HCT116 (cell line): ENCODE results near the gene GLYATL3. TPM values are rescaled to one million over a fixed set of nuclear protein-coding genes. Genes with fewer than 3 reads are reported as not detected.

ENCODE experiments used
- ATAC-seq: fragments of 200-7000 bp; cut with Tn5 transposase; 2 replicates; pipeline ENCODE4 v1.9.1; 2020; ENCODE audit warnings: mild to moderate bottlenecking, moderate library complexity
- BruUV-seq: library from RNA; stranded (reverse); fragments of 400-500 nt; replicated peaks from 2 replicates; lab custom pipeline; 2021; lab: Mats Ljungman, UMichigan
- CTCF ChIA-PET: fragments of 300-600 bp; sonication (Branson Sonifier 250); formaldehyde crosslinking; loops from one replicate; lab custom pipeline; 2021; ENCODE audit warnings: antibody characterized with exemption; lab: Charles Lee
- POLR2A ChIA-PET: fragments of 300-600, 350-600 bp; sonication (Branson Sonifier 250); formaldehyde crosslinking; loops from one replicate; lab custom pipeline; 2021; ENCODE audit warnings: antibody characterized with exemption; lab: Charles Lee
- RAD21 ChIA-PET, 2 experiments: fragments of 300-600 bp; sonication (Branson Sonifier 250); formaldehyde crosslinking; loops; one replicate each; lab custom pipeline; 2023; ENCODE audit warnings: low total read pairs in 2 of 2; ENCODE audit not compliant: uncharacterized antibody in 2 of 2, unreplicated experiment in 2 of 2, low non-redundant PET in 1 of 2; lab: Charles Lee
- DNase-seq: peaks from one replicate; pipeline ENCODE4 v3.0.0-alpha.2; 2010; ENCODE audit warnings: low read depth, low spot score
- H2AFZ ChIP-seq: fragments of 200-600 bp; shearing (Covaris generic), sonication (generic); 2 replicates; pipeline ENCODE4 v1.6.1; 2017; ENCODE audit warnings: low read depth, mixed run types, mixed read lengths, antibody characterized with exemption, low read length; ENCODE audit not compliant: poor library complexity, severe bottlenecking
- H3K27ac ChIP-seq: 2 replicates; pipeline ENCODE4 v1.5.1; 2012; ENCODE audit warnings: low read depth, low read length
- H3K27me3 ChIP-seq: fragments of 200-600 bp; sonication (generic); 2 replicates; pipeline ENCODE4 v1.6.1; 2016; ENCODE audit warnings: mixed run types, low read length, mixed read lengths; ENCODE audit not compliant: insufficient read depth
- H3K36me3 ChIP-seq, 2 experiments: fragments of 200-500 bp in 1 of 2; fragments of 200-600 bp in 1 of 2; sonication (Bioruptor generic) in 1 of 2; sonication (generic) in 1 of 2; 2 replicates each; pipeline versions ENCODE4 v1.5.1 to v1.6.1; 2014 to 2016; ENCODE audit warnings: low read length in 2 of 2, inconsistent platforms in 1 of 2, mixed read lengths in 1 of 2, mixed run types in 1 of 2; ENCODE audit not compliant: insufficient read depth in 2 of 2, control insufficient read depth in 1 of 2
- H3K4me1 ChIP-seq, 2 experiments: fragments of 200-600 bp in 1 of 2; sonication (generic) in 1 of 2; 2 replicates each; pipeline versions ENCODE4 v1.5.1 to v1.6.1; 2012 to 2017; ENCODE audit warnings: low read length in 2 of 2, inconsistent platforms in 1 of 2, mild to moderate bottlenecking in 1 of 2, mixed read lengths in 1 of 2, mixed run types in 1 of 2, moderate library complexity in 1 of 2; ENCODE audit not compliant: insufficient read depth in 2 of 2, control insufficient read depth in 1 of 2
- H3K4me2 ChIP-seq: fragments of 200-600 bp; sonication (generic); 2 replicates; pipeline ENCODE4 v1.6.1; 2017; ENCODE audit warnings: mixed run types, low read length, mixed read lengths
- H3K4me3 ChIP-seq, 2 experiments: fragments of 200-600 bp in 1 of 2; sonication (generic) in 1 of 2; replicated peaks in 1 of 2; 2 replicates each; pipeline ENCODE4 v1.5.1; 2011 to 2016; ENCODE audit warnings: low read length in 2 of 2, control low read depth in 1 of 2, low read depth in 1 of 2, mild to moderate bottlenecking in 1 of 2, mixed read lengths in 1 of 2, mixed run types in 1 of 2
- H3K79me2 ChIP-seq: fragments of 200-600 bp; sonication (generic); 2 replicates; pipeline ENCODE4 v1.6.1; 2017; ENCODE audit warnings: mild to moderate bottlenecking, mixed run types, low read length, moderate library complexity, mixed read lengths; ENCODE audit not compliant: insufficient read depth
- H3K9ac ChIP-seq: fragments of 200-600 bp; sonication (generic); 2 replicates; pipeline ENCODE4 v1.6.1; 2016; ENCODE audit warnings: low read length, mixed read lengths
- H3K9me2 ChIP-seq: fragments of 200-600 bp; sonication (generic), shearing (Covaris generic); 2 replicates; pipeline ENCODE4 v1.6.1; 2017; ENCODE audit warnings: mixed run types, mild to moderate bottlenecking, moderate library complexity; ENCODE audit not compliant: insufficient read depth
- H3K9me3 ChIP-seq, 2 experiments: fragments of 200-500 bp in 1 of 2; fragments of 200-600 bp in 1 of 2; sonication (Bioruptor generic) in 1 of 2; sonication (generic) in 1 of 2; 2 replicates each; pipeline ENCODE4 v1.6.1; 2014 to 2017; ENCODE audit warnings: low read length in 2 of 2, mixed read lengths in 2 of 2, inconsistent platforms in 1 of 2, low read depth in 1 of 2, mild to moderate bottlenecking in 1 of 2, mixed run types in 1 of 2, moderate library complexity in 1 of 2; ENCODE audit not compliant: control insufficient read depth in 1 of 2, insufficient read depth in 1 of 2
- H4K20me1 ChIP-seq: fragments of 200-600 bp; sonication (generic), shearing (Covaris generic); 2 replicates; pipeline ENCODE4 v1.6.1; 2017; ENCODE audit warnings: mixed run types, mild to moderate bottlenecking, moderate library complexity; ENCODE audit not compliant: insufficient read depth
- ATF3 ChIP-seq: IDR thresholded peaks from 2 replicates; pipeline ENCODE4 v1.6.1; 2012
- CBX3 ChIP-seq: IDR thresholded peaks from 2 replicates; pipeline ENCODE4 v1.6.1; 2012; ENCODE audit warnings: low read depth
- CEBPB ChIP-seq: IDR thresholded peaks from 2 replicates; pipeline ENCODE4 v1.6.1; 2012; ENCODE audit warnings: low read depth
- CTCF ChIP-seq, 3 experiments: fragments of 200-600 bp in 1 of 3; sonication (generic) in 1 of 3; IDR thresholded peaks in 2 of 3; conservative IDR thresholded peaks in 1 of 3; 2 replicates each; pipeline ENCODE4 v1.5.1; 2012 to 2017; ENCODE audit warnings: low read depth in 2 of 3, low read length in 2 of 3, antibody characterized with exemption in 1 of 3, borderline replicate concordance in 1 of 3, control low read depth in 1 of 3, mild to moderate bottlenecking in 1 of 3, mixed read lengths in 1 of 3, mixed run types in 1 of 3, moderate library complexity in 1 of 3; ENCODE audit not compliant: insufficient read depth in 1 of 3
- EGR1 ChIP-seq: IDR thresholded peaks from 2 replicates; pipeline ENCODE4 v1.6.1; 2012; ENCODE audit warnings: low read depth
- ELF1 ChIP-seq: IDR thresholded peaks from 2 replicates; pipeline ENCODE4 v1.6.1; 2012; ENCODE audit warnings: low read depth, borderline replicate concordance
- EZH2 ChIP-seq: fragments of 200-600 bp; sonication (generic); IDR thresholded peaks from 2 replicates; pipeline ENCODE4 v1.6.1; 2017; ENCODE audit warnings: antibody characterized with exemption, mixed run types
- FOSL1 ChIP-seq: IDR thresholded peaks from 2 replicates; pipeline ENCODE4 v1.6.1; 2012; ENCODE audit warnings: low read depth
- JUND ChIP-seq: IDR thresholded peaks from 2 replicates; pipeline ENCODE4 v1.6.1; 2012
- MAX ChIP-seq: IDR thresholded peaks from 2 replicates; pipeline ENCODE4 v1.6.1; 2012
- POLR2A ChIP-seq: IDR thresholded peaks from 2 replicates; pipeline ENCODE4 v1.7.0; 2011; ENCODE audit warnings: borderline replicate concordance; ENCODE audit not compliant: insufficient read depth, insufficient read length; ENCODE audit errors: extremely low read depth
- RAD21 ChIP-seq: IDR thresholded peaks from 2 replicates; pipeline ENCODE4 v1.6.1; 2012; ENCODE audit warnings: low read depth, mild to moderate bottlenecking
- SP1 ChIP-seq: IDR thresholded peaks from 2 replicates; pipeline ENCODE4 v1.6.1; 2012; ENCODE audit warnings: low read depth
- SRF ChIP-seq: IDR thresholded peaks from 2 replicates; pipeline ENCODE4 v1.6.1; 2012; ENCODE audit warnings: low read depth
- TCF7L2 ChIP-seq: IDR thresholded peaks from 2 replicates; pipeline ENCODE4 v1.7.0; 2011; ENCODE audit warnings: borderline replicate concordance, inconsistent platforms; ENCODE audit not compliant: insufficient read depth, insufficient read length; ENCODE audit errors: extremely low read depth
- YY1 ChIP-seq: IDR thresholded peaks from 2 replicates; pipeline ENCODE4 v1.6.1; 2011; ENCODE audit warnings: low read length, low read depth, moderate library complexity, mild to moderate bottlenecking; ENCODE audit not compliant: insufficient replicate concordance; ENCODE audit errors: extremely low read depth
- ZFX ChIP-seq: fragments of 450-650 bp; IDR thresholded peaks from 2 replicates; pipeline ENCODE4 v1.6.1; 2017
- intact Hi-C: fragments of 100-400 bp; cut with micrococcal nuclease; formaldehyde crosslinking; loops from 2 replicates; pipeline ENCODE4 v1.10.0; 2022
- total RNA-seq: library from RNA; stranded (reverse); gene quantifications from one replicate; pipeline ENCODE4 v1.2.1, GENCODE V29; 2021; ENCODE audit not compliant: unreplicated experiment

The GLYATL3 gene
- total RNA-seq, 1 experiment from 2014 or later, result not detected

- BruUV-seq, result no TSS peak
- Histone ChIP-seq H3K9ac (0 out of 2 replicates have a peak overlapping the region, but pooled peaks have one; percentile 74), H3K4me2 (peak overlapping the region; percentile 87), H2AFZ (no peak overlapping the region), H3K9me2 (no peaks in the 10 kb centered on the region), H3K27me3 (no peaks in the 10 kb centered on the region), H3K36me3 (no peaks in the 10 kb centered on the region), H3K4me1 (peaks cover 3 to 14% of the 10 kb centered on the region in 2 experiments; a peak in 2 of 4 replicates), H3K79me2 (peaks cover 64% of the 10 kb centered on the region)
- ChIA-PET CTCF (no interaction called here), POLR2A (no interaction called here)
- no peak for TF ChIP-seq YY1
- TF ChIP-seq ZFX, result no peak
- no peak for TF ChIP-seq POLR2A
- TF ChIP-seq, all 23 proteins: peak for 0
- H4K20me1 ChIP-seq, result no peaks in the 10 kb centered on the region
- H3K27ac ChIP-seq, result no peak overlapping the region
- H3K9me3 ChIP-seq, result no peaks in the 10 kb centered on the region
- ATAC-seq (no peak), DNase-seq (no peak)
- intact Hi-C loops, result no loop called here
- RAD21 ChIA-PET, result no interaction called here
- H3K4me3 ChIP-seq, result peak overlapping the region; percentile 76 to 97
Observed at GRCh38 chr6:49464691-49465090, 35.0 kb upstream of the GLYATL3 start.

GRCh38 chr6:49468042-49468441, 31.7 kb upstream of the GLYATL3 start:
- POLR2A ChIA-PET, result no interaction called here
- H3K9me3 ChIP-seq, result no peaks in the 10 kb centered on the region
- H3K4me1 ChIP-seq, result peaks cover 3 to 7% of the 10 kb centered on the region in 2 experiments; a peak in 2 of 4 replicates
- TF ChIP-seq EGR1 (no peak), CBX3 (no peak), CEBPB (no peak), ATF3 (no peak), MAX (no peak), JUND (no peak), SRF (no peak), EZH2 (no peak), TCF7L2 (no peak), CTCF (IDR thresholded peaks at IDR 0.05 in 2 of 3, conservative IDR thresholded peaks at IDR 0.05 in 1 of 3; ENCODE audit: borderline replicate concordance in 1 of 3, insufficient read depth in 1 of 3, low read depth in 2 of 3, low read length in 2 of 3) (no peak), SP1 (no peak), ELF1 (no peak), ZFX (no peak), POLR2A (no peak), FOSL1 (no peak), RAD21 (no peak)
- H3K36me3 ChIP-seq, result peaks cover 0 to 8% of the 10 kb centered on the region in 2 experiments; a peak in 1 of 4 replicates
- CTCF ChIA-PET, result no interaction called here
- DNase-seq, result no peak
- H3K9ac ChIP-seq, result no peak overlapping the region
- H3K9me2 ChIP-seq, result no peaks in the 10 kb centered on the region
- ATAC-seq, result no peak
- H3K27me3 ChIP-seq, result no peaks in the 10 kb centered on the region
- intact Hi-C loops, result no loop called here
- H3K79me2 ChIP-seq, result peaks cover 70% of the 10 kb centered on the region
- H2AFZ ChIP-seq, result no peak overlapping the region
- H3K4me2 ChIP-seq, result no peak overlapping the region
- BruUV-seq, result no TSS peak
- no peak overlapping the region for H3K4me3 ChIP-seq
- H4K20me1 ChIP-seq, result no peaks in the 10 kb centered on the region
- H3K27ac ChIP-seq, result no peak overlapping the region
- RAD21 ChIA-PET, result no interaction called here
